OCI-LY3 (cell line): ENCODE data around the gene DMRT1.

ENCODE experiments used
- EZH2phosphoT487 ChIP-seq: fragments of 200-600 bp; shearing (Covaris generic); IDR thresholded peaks from 2 replicates; pipeline ENCODE4 v1.6.1; 2018; ENCODE audit warnings: antibody characterized with exemption, mixed run types, low read depth
- TF ChIP-seq, protein P1 (sequence below): fragments of 200-600, 300-600 bp; sonication (generic); IDR thresholded peaks from 2 replicates; pipeline ENCODE4 v1.5.1; 2014; ENCODE audit warnings: antibody characterized with exemption, low read length, low read depth

GRCh38 chr9:1013021-1013420 is 171.5 kb downstream of the DMRT1 start:
- TF ChIP-seq, protein P1, sequence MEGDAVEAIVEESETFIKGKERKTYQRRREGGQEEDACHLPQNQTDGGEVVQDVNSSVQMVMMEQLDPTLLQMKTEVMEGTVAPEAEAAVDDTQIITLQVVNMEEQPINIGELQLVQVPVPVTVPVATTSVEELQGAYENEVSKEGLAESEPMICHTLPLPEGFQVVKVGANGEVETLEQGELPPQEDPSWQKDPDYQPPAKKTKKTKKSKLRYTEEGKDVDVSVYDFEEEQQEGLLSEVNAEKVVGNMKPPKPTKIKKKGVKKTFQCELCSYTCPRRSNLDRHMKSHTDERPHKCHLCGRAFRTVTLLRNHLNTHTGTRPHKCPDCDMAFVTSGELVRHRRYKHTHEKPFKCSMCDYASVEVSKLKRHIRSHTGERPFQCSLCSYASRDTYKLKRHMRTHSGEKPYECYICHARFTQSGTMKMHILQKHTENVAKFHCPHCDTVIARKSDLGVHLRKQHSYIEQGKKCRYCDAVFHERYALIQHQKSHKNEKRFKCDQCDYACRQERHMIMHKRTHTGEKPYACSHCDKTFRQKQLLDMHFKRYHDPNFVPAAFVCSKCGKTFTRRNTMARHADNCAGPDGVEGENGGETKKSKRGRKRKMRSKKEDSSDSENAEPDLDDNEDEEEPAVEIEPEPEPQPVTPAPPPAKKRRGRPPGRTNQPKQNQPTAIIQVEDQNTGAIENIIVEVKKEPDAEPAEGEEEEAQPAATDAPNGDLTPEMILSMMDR, result no peak
- no peak for TF ChIP-seq EZH2phosphoT487
